ENCODE data around the gene AZU1.

DNA sequence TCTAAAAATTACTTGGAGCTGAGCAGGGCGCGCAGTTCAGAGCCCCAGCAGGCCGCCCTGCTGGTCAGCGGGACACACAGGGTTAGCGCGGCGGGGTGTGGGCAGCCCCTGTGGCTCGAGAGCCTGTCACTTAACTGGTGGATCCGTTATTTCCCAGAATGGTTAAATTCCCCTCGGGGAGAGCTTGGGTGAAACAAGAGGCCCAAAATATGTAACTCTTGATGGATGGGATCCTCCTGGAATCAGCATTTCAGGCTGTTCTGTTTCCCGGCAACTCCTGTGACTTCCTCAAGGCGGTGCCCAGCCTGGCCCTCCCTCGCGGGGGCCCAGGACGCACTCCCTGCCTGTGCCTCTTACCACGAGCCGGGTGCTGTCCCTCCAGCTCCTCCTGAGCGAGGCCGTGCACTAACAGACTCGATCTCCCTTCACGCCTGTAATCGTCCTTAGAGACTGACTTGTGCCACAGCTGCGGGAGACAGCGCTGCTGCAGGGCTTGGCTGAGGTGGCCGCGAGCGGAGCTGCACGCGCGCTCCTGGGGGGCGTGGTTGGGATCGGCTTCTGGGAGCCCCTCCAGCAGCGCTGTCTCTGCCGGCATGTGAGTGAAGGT is 20.7 kb upstream of the AZU1 start:
- TF ChIP-seq POLR2A (IDR thresholded peaks at IDR 0.05): no peak
- TF ChIP-seq, protein P1, sequence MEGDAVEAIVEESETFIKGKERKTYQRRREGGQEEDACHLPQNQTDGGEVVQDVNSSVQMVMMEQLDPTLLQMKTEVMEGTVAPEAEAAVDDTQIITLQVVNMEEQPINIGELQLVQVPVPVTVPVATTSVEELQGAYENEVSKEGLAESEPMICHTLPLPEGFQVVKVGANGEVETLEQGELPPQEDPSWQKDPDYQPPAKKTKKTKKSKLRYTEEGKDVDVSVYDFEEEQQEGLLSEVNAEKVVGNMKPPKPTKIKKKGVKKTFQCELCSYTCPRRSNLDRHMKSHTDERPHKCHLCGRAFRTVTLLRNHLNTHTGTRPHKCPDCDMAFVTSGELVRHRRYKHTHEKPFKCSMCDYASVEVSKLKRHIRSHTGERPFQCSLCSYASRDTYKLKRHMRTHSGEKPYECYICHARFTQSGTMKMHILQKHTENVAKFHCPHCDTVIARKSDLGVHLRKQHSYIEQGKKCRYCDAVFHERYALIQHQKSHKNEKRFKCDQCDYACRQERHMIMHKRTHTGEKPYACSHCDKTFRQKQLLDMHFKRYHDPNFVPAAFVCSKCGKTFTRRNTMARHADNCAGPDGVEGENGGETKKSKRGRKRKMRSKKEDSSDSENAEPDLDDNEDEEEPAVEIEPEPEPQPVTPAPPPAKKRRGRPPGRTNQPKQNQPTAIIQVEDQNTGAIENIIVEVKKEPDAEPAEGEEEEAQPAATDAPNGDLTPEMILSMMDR (IDR thresholded peaks at IDR 0.05 in 4 of 5, conservative IDR thresholded peaks at IDR 0.05 in 1 of 5): no peak

Data from gastrocnemius medialis (tissue), 4 donors.